Measurements from ENCODE around the gene EIF5AL1.
A peak's percentile ranks its signal among the peaks of the same experiment; 100 is the strongest.

EIF5AL1 gene

GRCh38 chr10:79491143-79491835, 21.0 kb upstream of the EIF5AL1 start:
- no peak overlapping the region for H3K27ac ChIP-seq
- H3K36me3 ChIP-seq (ENCODE audit: insufficient read depth, low read length) = no peaks in the 10 kb centered on the region
- no peak overlapping the region for H3K9ac ChIP-seq (ENCODE audit: insufficient read length)
- H3K4me3 ChIP-seq = no peak overlapping the region
- TF ChIP-seq FOXP2 (optimal IDR thresholded peaks at IDR 0.05; ENCODE audit: control extremely low read depth, extremely low read length, insufficient read depth) (no peak), EZH2 (IDR thresholded peaks at IDR 0.05) (no peak), POLR2AphosphoS5 (IDR thresholded peaks at IDR 0.05; ENCODE audit: borderline replicate concordance, low read depth, low read length) (no peak)
- H3K9me3 ChIP-seq (ENCODE audit: low read depth, low read length) = no peaks in the 10 kb centered on the region
- DNase-seq (ENCODE audit: low read depth, low spot score) = no peak

GRCh38 chr10:79492256-79492655, 20.1 kb upstream of the EIF5AL1 start:
- DNase-seq (ENCODE audit: low read depth, low spot score) = no peak
- TF ChIP-seq EZH2 (IDR thresholded peaks at IDR 0.05) = no peak
- TF ChIP-seq FOXP2 (optimal IDR thresholded peaks at IDR 0.05; ENCODE audit: control extremely low read depth, extremely low read length, insufficient read depth) = no peak
- no peak for TF ChIP-seq POLR2AphosphoS5 (IDR thresholded peaks at IDR 0.05; ENCODE audit: borderline replicate concordance, low read depth, low read length)
- no peaks in the 10 kb centered on the region for H3K9me3 ChIP-seq (ENCODE audit: low read depth, low read length)
- H3K36me3 ChIP-seq (ENCODE audit: insufficient read depth, low read length) = no peaks in the 10 kb centered on the region
- H3K27ac ChIP-seq = no peak overlapping the region
- H3K4me3 ChIP-seq = no peak overlapping the region
- no peak overlapping the region for H3K9ac ChIP-seq (ENCODE audit: insufficient read length)

DNA sequence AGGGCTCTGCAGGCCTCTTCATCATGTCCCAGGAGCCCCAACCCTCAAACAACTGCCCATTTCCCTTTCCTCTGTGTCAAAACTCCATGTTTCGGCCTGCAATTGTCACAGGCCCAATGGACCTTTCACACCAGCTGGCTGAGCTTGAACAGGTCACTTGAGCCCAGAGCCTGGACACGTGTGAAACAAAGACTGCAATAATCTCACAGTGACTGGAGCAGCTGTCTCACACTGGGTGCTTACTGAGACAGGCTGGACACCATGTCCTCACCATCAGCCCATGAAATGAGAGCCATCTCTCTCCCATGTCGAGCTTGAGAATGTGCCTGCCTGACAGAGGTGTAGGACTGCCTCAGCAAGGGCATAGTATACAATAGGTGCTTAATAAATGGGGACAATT, 19.5 kb upstream of the EIF5AL1 start:
- no peak for DNase-seq (ENCODE audit: low read depth, low spot score)
- no peak overlapping the region for H3K4me3 ChIP-seq
- H3K27ac ChIP-seq = no peak overlapping the region
- H3K9ac ChIP-seq (ENCODE audit: insufficient read length) = no peak overlapping the region
- H3K36me3 ChIP-seq (ENCODE audit: insufficient read depth, low read length) = no peaks in the 10 kb centered on the region
- TF ChIP-seq POLR2AphosphoS5 (IDR thresholded peaks at IDR 0.05; ENCODE audit: borderline replicate concordance, low read depth, low read length) (no peak), FOXP2 (optimal IDR thresholded peaks at IDR 0.05; ENCODE audit: control extremely low read depth, extremely low read length, insufficient read depth) (no peak), EZH2 (IDR thresholded peaks at IDR 0.05) (no peak)
- no peaks in the 10 kb centered on the region for H3K9me3 ChIP-seq (ENCODE audit: low read depth, low read length)

DNA sequence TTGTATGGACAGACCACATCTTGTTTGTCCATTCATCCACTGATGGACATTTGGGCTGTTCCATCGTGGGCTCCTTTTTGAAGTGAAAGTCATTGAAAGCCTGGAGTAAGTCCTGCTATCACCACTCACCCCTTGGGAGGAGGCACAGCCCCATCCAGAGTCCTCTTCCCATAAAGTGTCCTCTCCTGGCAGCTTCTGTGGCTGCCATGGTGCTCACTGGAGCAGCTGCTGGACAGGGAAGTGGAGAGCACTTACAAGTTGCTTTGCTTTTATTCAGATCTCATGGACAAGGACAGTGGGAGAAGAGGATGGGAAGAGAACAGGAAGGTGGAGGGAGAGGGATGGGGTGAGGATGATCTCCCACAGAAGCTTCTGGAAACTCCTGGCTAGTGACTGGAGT, 18.5 kb upstream of the EIF5AL1 start:
- Histone ChIP-seq H3K9me3 (ENCODE audit: low read depth, low read length) (no peaks in the 10 kb centered on the region), H3K27ac (no peak overlapping the region), H3K4me3 (no peak overlapping the region), H3K9ac (ENCODE audit: insufficient read length) (no peak overlapping the region), H3K36me3 (ENCODE audit: insufficient read depth, low read length) (no peaks in the 10 kb centered on the region)
- DNase-seq (ENCODE audit: low read depth, low spot score) = no peak
- no peak for TF ChIP-seq POLR2AphosphoS5 (IDR thresholded peaks at IDR 0.05; ENCODE audit: borderline replicate concordance, low read depth, low read length)
- TF ChIP-seq EZH2 (IDR thresholded peaks at IDR 0.05) = no peak
- no peak for TF ChIP-seq FOXP2 (optimal IDR thresholded peaks at IDR 0.05; ENCODE audit: control extremely low read depth, extremely low read length, insufficient read depth)

GRCh38 chr10:79494871-79495705, 17.2 kb upstream of the EIF5AL1 start:
- H3K27ac ChIP-seq = no peak overlapping the region
- no peak for DNase-seq (ENCODE audit: low read depth, low spot score)
- H3K36me3 ChIP-seq (ENCODE audit: insufficient read depth, low read length) = no peaks in the 10 kb centered on the region
- TF ChIP-seq FOXP2 (optimal IDR thresholded peaks at IDR 0.05; ENCODE audit: control extremely low read depth, extremely low read length, insufficient read depth) (no peak), EZH2 (IDR thresholded peaks at IDR 0.05) (no peak), POLR2AphosphoS5 (IDR thresholded peaks at IDR 0.05; ENCODE audit: borderline replicate concordance, low read depth, low read length) (no peak)
- H3K4me3 ChIP-seq = no peak overlapping the region
- H3K9ac ChIP-seq (ENCODE audit: insufficient read length) = no peak overlapping the region
- H3K9me3 ChIP-seq (ENCODE audit: low read depth, low read length) = no peaks in the 10 kb centered on the region

- no peak for DNase-seq (ENCODE audit: low read depth, low spot score)
- H3K36me3 ChIP-seq (ENCODE audit: insufficient read depth, low read length) = no peaks in the 10 kb centered on the region
- no peaks in the 10 kb centered on the region for H3K9me3 ChIP-seq (ENCODE audit: low read depth, low read length)
- H3K9ac ChIP-seq (ENCODE audit: insufficient read length) = no peak overlapping the region
- TF ChIP-seq EZH2 (IDR thresholded peaks at IDR 0.05) (no peak), POLR2AphosphoS5 (IDR thresholded peaks at IDR 0.05; ENCODE audit: borderline replicate concordance, low read depth, low read length) (no peak), FOXP2 (optimal IDR thresholded peaks at IDR 0.05; ENCODE audit: control extremely low read depth, extremely low read length, insufficient read depth) (no peak)
- no peak overlapping the region for H3K4me3 ChIP-seq
- no peak overlapping the region for H3K27ac ChIP-seq
Observed at GRCh38 chr10:79495791-79496190, 16.5 kb upstream of the EIF5AL1 start.

- DNase-seq (ENCODE audit: low read depth, low spot score) = no peak
- Histone ChIP-seq H3K9me3 (ENCODE audit: low read depth, low read length) (no peaks in the 10 kb centered on the region), H3K4me3 (0 out of 2 replicates have a peak overlapping the region, but pooled peaks have one; percentile 25), H3K36me3 (ENCODE audit: insufficient read depth, low read length) (no peaks in the 10 kb centered on the region), H3K9ac (ENCODE audit: insufficient read length) (no peak overlapping the region), H3K27ac (no peak overlapping the region)
- TF ChIP-seq EZH2 (IDR thresholded peaks at IDR 0.05) (no peak), FOXP2 (optimal IDR thresholded peaks at IDR 0.05; ENCODE audit: control extremely low read depth, extremely low read length, insufficient read depth) (no peak), POLR2AphosphoS5 (IDR thresholded peaks at IDR 0.05; ENCODE audit: borderline replicate concordance, low read depth, low read length) (no peak)
Observed at GRCh38 chr10:79496896-79497295, 15.4 kb upstream of the EIF5AL1 start.

GRCh38 chr10:79498291-79498829, 14.0 kb upstream of the EIF5AL1 start:
- Histone ChIP-seq H3K9ac (ENCODE audit: insufficient read length) (no peak overlapping the region), H3K4me3 (no peak overlapping the region), H3K36me3 (ENCODE audit: insufficient read depth, low read length) (no peaks in the 10 kb centered on the region), H3K27ac (no peak overlapping the region), H3K9me3 (ENCODE audit: low read depth, low read length) (no peaks in the 10 kb centered on the region)
- DNase-seq (ENCODE audit: low read depth, low spot score) = no peak
- TF ChIP-seq FOXP2 (optimal IDR thresholded peaks at IDR 0.05; ENCODE audit: control extremely low read depth, extremely low read length, insufficient read depth) = no peak
- TF ChIP-seq EZH2 (IDR thresholded peaks at IDR 0.05) = no peak
- TF ChIP-seq POLR2AphosphoS5 (IDR thresholded peaks at IDR 0.05; ENCODE audit: borderline replicate concordance, low read depth, low read length) = no peak

All from SK-N-MC (cell line).